Esophagus squamous epithelium (tissue), 5 donors: ENCODE results near the gene GRHL1. TPM values are rescaled to one million over a fixed set of nuclear protein-coding genes. Genes with fewer than 3 reads are reported as not detected.

Source experiments
- DNase-seq: peaks from one replicate; lab custom pipeline; 2025; lab: John Stamatoyannopoulos, UW
- H3K27ac ChIP-seq, 4 donors: fragments of 200-600 bp; sonication (generic); one replicate each; pipeline ENCODE4 v1.5.1; 2016 to 2019; ENCODE audit warnings: mild to moderate bottlenecking in 1 of 4
- H3K27me3 ChIP-seq, 4 donors: fragments of 200-600 bp; sonication (generic); 1 replicate in 3 of 4; 2 replicates in 1 of 4; pipeline versions ENCODE4 v1.5.1 to v1.6.0; 2017 to 2021; ENCODE audit warnings: antibody characterized with exemption in 1 of 4
- H3K36me3 ChIP-seq, 3 donors: fragments of 200-600 bp; sonication (generic); one replicate each; pipeline ENCODE4 v1.5.1; 2016 to 2019
- H3K4me1 ChIP-seq, 3 donors: fragments of 200-600 bp; sonication (generic); one replicate each; pipeline ENCODE4 v1.5.1; 2017 to 2019
- H3K4me3 ChIP-seq, 4 donors: fragments of 200-600 bp; sonication (generic); 1 replicate in 3 of 4; 2 replicates in 1 of 4; pipeline ENCODE4 v1.5.1; 2016 to 2019; ENCODE audit warnings: mild to moderate bottlenecking in 2 of 4, moderate library complexity in 1 of 4
- H3K9me3 ChIP-seq, 3 donors: fragments of 200-600 bp; sonication (generic); one replicate each; pipeline ENCODE4 v1.5.1; 2016 to 2019
- POLR2A ChIP-seq, 4 donors: fragments of 450-650 bp; IDR thresholded peaks; one replicate each; pipeline ENCODE4 v1.6.1; 2017; ENCODE audit warnings: antibody characterized with exemption in 4 of 4, mild to moderate bottlenecking in 4 of 4, moderate library complexity in 3 of 4
- WGBS, 2 donors: methylation state at CpG; one replicate each; pipeline ENCODE4 v1.1.5; 2018; 5-methylcytosine and 5-hydroxymethylcytosine counted together
- intact Hi-C: fragments of 100-400 bp; cut with DNase I; formaldehyde crosslinking; loops from one replicate; pipeline ENCODE4 v1.15.0; 2022
- total RNA-seq, 4 donors: library from RNA; depleted of rRNA; stranded (reverse); fragments of >200 nt; gene quantifications; one replicate each; pipeline ENCODE4 v1.1.0, GENCODE V29; 2016
- TF ChIP-seq, protein P1 (sequence below), 6 experiments: fragments of 450-650 bp in 4 of 6; fragments of 200-600 bp in 2 of 6; sonication (generic) in 2 of 6; IDR thresholded peaks; one replicate each; pipeline ENCODE4 v1.5.1; 2016 to 2019; ENCODE audit warnings: antibody characterized with exemption in 6 of 6, mild to moderate bottlenecking in 4 of 6, moderate library complexity in 4 of 6
- donor health status: DM: yes; HTN: yes; CAD: no.

The GRHL1 gene
- total RNA-seq, 4 donors from 2014 or later = 76.3 to 192 (median 115) TPM

GRCh38 chr2:9951272-9951521 lies 296 bp upstream of the GRHL1 start:
- peaks cover 0 to 10% (median 0%) of the 10 kb centered on the region in 3 donors for H3K36me3 ChIP-seq
- intact Hi-C loops = no loop called here
- peak overlapping the region; percentile 59 to 94 (median 76) for H3K4me3 ChIP-seq
- H3K4me1 ChIP-seq = peaks cover 0 to 40% (median 4%) of the 10 kb centered on the region in 3 donors
- TF ChIP-seq POLR2A (IDR thresholded peaks at IDR 0.05) = no peak
- TF ChIP-seq, protein P1, sequence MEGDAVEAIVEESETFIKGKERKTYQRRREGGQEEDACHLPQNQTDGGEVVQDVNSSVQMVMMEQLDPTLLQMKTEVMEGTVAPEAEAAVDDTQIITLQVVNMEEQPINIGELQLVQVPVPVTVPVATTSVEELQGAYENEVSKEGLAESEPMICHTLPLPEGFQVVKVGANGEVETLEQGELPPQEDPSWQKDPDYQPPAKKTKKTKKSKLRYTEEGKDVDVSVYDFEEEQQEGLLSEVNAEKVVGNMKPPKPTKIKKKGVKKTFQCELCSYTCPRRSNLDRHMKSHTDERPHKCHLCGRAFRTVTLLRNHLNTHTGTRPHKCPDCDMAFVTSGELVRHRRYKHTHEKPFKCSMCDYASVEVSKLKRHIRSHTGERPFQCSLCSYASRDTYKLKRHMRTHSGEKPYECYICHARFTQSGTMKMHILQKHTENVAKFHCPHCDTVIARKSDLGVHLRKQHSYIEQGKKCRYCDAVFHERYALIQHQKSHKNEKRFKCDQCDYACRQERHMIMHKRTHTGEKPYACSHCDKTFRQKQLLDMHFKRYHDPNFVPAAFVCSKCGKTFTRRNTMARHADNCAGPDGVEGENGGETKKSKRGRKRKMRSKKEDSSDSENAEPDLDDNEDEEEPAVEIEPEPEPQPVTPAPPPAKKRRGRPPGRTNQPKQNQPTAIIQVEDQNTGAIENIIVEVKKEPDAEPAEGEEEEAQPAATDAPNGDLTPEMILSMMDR (IDR thresholded peaks at IDR 0.05) = no peak
- no peaks in the 10 kb centered on the region for H3K9me3 ChIP-seq
- peaks cover 0 to 15% (median 0%) of the 10 kb centered on the region in 4 donors for H3K27me3 ChIP-seq
- peak overlapping the region; percentile 77 to 94 (median 92) for H3K27ac ChIP-seq
- DNase-seq = no peak
- no CpG with 5 or more reads among the region's 47 CpGs for WGBS, 2 donors

DNA sequence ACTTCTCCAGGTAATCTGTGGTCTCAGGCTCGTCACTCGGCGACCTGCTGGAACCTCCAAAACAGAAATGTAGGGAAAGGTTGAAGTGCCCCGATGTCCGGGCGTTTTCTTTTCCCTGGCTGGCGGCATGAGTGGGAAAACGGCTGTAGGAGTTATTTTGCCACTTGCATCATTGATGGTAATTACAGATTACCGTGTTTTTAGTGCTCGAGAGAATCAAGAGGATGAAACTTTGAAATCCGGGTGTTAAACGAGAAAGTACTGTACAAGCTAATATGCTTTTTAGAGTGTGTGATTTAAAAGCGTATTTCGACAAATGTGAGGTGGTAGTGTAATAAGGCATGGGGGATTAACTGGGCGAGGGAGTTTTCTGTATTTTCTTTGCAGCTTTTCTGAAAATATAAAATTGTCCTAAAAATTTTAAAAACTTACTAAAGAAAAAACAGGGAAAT lies 819 bp downstream of the GRHL1 start:
- H3K27ac ChIP-seq = peak overlapping the region; percentile 76 to 94 (median 92)
- TF ChIP-seq, protein P1 (IDR thresholded peaks at IDR 0.05) = no peak
- TF ChIP-seq POLR2A (IDR thresholded peaks at IDR 0.05) = no peak
- peaks cover 0 to 40% (median 4%) of the 10 kb centered on the region in 3 donors for H3K4me1 ChIP-seq
- intact Hi-C loops = no loop called here
- DNase-seq = no peak
- H3K36me3 ChIP-seq = peaks cover 0 to 20% (median 0%) of the 10 kb centered on the region in 3 donors
- no peaks in the 10 kb centered on the region for H3K9me3 ChIP-seq
- WGBS, 2 donors = 23 to 25% methylated on average over 14 to 15 of the region's 15 CpGs
- H3K27me3 ChIP-seq = peaks cover 0 to 10% (median 0%) of the 10 kb centered on the region in 4 donors
- H3K4me3 ChIP-seq = peak overlapping the region; percentile 59 to 94 (median 76)

GRCh38 chr2:9952856-9953503 lies 1.5 kb downstream of the GRHL1 start:
- intact Hi-C loops = no loop called here
- TF ChIP-seq, protein P1 (IDR thresholded peaks at IDR 0.05) = no peak
- TF ChIP-seq POLR2A (IDR thresholded peaks at IDR 0.05) = no peak
- H3K4me3 ChIP-seq = peak overlapping the region; percentile 59 to 94 (median 76)

GRCh38 chr2:9954136-9954535 lies 2.6 kb downstream of the GRHL1 start:
- peak overlapping the region; percentile 10 to 94 (median 84) for H3K27ac ChIP-seq
- peaks cover 0 to 40% (median 4%) of the 10 kb centered on the region in 3 donors for H3K4me1 ChIP-seq
- H3K9me3 ChIP-seq = no peaks in the 10 kb centered on the region
- 63 to 89% methylated on average over 3 of the region's 3 CpGs for WGBS, 2 donors
- TF ChIP-seq POLR2A (IDR thresholded peaks at IDR 0.05) = no peak
- TF ChIP-seq, protein P1 (IDR thresholded peaks at IDR 0.05) = no peak
- DNase-seq = no peak
- intact Hi-C loops = no loop called here
- H3K36me3 ChIP-seq = peaks cover 0 to 37% (median 0%) of the 10 kb centered on the region in 3 donors
- H3K4me3 ChIP-seq = peak overlapping the region; percentile 59 to 94 (median 76)
- H3K27me3 ChIP-seq = peaks cover 0 to 10% (median 0%) of the 10 kb centered on the region in 4 donors

More at GRCh38 chr2:9952856-9953503, 1.5 kb downstream of the GRHL1 start:
- DNase-seq = no peak
- peaks cover 0 to 27% (median 0%) of the 10 kb centered on the region in 3 donors for H3K36me3 ChIP-seq
- H3K27me3 ChIP-seq = peaks cover 0 to 10% (median 0%) of the 10 kb centered on the region in 4 donors
- H3K27ac ChIP-seq = peak overlapping the region; percentile 18 to 94 (median 84)
- no peaks in the 10 kb centered on the region for H3K9me3 ChIP-seq
- peaks cover 0 to 40% (median 4%) of the 10 kb centered on the region in 3 donors for H3K4me1 ChIP-seq
- 72 to 79% methylated on average over 8 of the region's 8 CpGs for WGBS, 2 donors

GRCh38 chr2:9958057-9958456 lies 6.6 kb downstream of the GRHL1 start:
- no peak for TF ChIP-seq POLR2A (IDR thresholded peaks at IDR 0.05)
- TF ChIP-seq, protein P1 (IDR thresholded peaks at IDR 0.05) = no peak
- Histone ChIP-seq H3K27ac (no peak overlapping the region), H3K36me3 (peaks cover 0 to 75% (median 0%) of the 10 kb centered on the region in 3 donors), H3K9me3 (no peaks in the 10 kb centered on the region), H3K27me3 (no peaks in the 10 kb centered on the region), H3K4me3 (no peak overlapping the region), H3K4me1 (peaks cover 0 to 13% (median 2%) of the 10 kb centered on the region in 3 donors)
- WGBS, 2 donors = 93 to 95% methylated on average over 8 of the region's 8 CpGs
- DNase-seq = no peak
- intact Hi-C loops = no loop called here
